Stimulated activated CD8-positive, alpha-beta memory T cell treated with anti-CD3 and anti-CD28 coated beads, Interleukin-7, amount 100 ng/mL, for 1 hour (primary cell): ENCODE measurements around the gene IRAK1BP1.
"Not testable (repeated sequence)": the region's sequence is repeated elsewhere in the genome, so short reads cannot be mapped to it uniquely, and the experiment has no call there.

Source experiments
- DNase-seq, 2 donors: peaks; one replicate each; pipeline ENCODE4 v3.0.0-alpha.2; 2020; ENCODE audit warnings: low read depth in 2 of 2

IRAK1BP1 gene, protein sequence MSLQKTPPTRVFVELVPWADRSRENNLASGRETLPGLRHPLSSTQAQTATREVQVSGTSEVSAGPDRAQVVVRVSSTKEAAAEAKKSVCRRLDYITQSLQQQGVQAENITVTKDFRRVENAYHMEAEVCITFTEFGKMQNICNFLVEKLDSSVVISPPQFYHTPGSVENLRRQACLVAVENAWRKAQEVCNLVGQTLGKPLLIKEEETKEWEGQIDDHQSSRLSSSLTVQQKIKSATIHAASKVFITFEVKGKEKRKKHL

DNA sequence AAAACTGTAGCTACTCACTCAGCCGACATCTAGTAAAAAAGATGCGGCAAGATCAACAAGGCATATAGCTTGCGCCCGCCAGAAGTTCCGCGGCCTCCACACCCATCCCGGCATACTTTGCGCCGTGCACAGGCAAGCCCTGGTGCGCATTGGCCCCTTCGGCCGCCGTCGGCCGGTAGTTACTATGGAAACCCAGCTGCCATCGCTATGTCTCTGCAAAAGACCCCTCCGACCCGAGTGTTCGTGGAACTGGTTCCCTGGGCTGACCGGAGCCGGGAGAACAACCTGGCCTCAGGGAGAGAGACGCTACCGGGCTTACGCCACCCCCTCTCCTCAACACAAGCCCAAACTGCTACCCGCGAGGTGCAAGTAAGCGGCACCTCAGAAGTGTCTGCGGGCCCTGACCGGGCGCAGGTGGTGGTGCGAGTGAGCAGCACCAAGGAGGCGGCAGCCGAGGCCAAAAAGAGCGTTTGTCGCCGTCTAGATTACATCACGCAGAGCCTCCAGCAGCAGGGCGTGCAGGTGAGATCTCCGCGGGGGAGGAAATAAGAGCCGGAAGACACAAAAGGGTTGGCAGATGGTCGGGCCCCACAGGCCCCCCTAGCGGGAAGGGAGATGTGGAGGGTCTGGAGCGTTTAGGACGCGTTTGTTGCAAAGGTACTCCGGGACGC is at the start of gene IRAK1BP1:
IRAK1BP1 (plus strand) TSS at position 182 of the 671 bp plus-strand sequence; CDS start at position 208, 26 bp downstream.
- DNase-seq: peak; percentile 36 to 51

DNA sequence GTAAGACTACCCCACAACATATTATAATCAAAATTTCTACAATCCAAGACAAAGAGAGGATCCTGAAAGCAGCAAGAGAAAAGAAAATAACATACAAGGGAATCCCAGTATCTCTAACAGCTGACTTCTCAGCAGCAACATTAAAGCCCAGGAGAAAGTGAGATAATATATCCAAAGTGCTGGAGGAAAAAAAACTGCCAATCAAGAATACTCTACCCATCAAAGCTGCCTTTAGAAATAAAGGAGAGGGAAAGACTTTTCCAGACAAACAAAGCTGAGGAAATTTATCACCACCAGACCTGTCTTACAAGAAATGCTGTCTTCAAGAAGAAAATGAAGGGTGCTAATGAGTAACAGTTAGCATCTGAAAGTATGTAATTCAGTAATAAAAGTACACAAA is 43.3 kb upstream of the IRAK1BP1 start:
- no peak for DNase-seq

DNA sequence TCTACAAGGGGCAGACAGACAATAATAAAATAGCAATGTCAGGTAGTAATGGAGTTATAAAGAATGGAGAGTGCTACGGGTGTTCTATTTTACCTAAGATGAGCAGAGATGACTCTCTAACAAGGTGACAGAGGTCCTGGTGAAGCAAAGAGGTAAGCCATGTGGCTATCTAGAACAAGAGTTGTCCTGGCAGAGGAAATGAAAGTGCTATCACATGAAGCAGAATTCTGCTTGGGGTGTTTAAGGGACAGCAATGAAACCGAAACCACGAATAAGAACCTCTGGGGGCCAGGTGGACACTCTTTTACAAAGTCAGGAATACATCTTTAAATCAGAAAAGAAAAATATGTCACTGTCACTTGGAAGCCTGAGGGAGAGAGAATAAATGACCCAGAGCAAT is 37.9 kb upstream of the IRAK1BP1 start:
- DNase-seq: no peak

GRCh38 chr6:78830805-78831204 is 36.5 kb upstream of the IRAK1BP1 start:
- no peak for DNase-seq

DNA sequence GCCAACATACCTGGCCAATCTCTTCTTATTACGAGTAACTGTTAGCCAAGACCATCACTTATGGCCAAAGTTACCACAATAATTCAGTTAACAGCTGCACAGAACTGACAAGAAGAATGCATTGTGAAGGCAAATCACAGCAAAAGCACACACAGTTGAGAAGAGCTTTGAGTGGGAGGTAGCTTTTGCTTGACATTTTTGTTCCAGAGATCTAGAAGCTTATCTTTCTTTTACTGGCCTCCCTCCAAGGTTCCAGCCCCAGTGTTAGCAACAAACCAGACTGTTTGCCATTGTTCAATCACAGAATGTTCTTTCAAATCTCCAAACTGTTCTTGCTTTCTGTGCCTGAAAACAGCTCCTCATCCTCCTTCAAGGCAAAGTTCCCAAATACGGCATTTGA is 35.9 kb upstream of the IRAK1BP1 start:
- DNase-seq: no peak

DNA sequence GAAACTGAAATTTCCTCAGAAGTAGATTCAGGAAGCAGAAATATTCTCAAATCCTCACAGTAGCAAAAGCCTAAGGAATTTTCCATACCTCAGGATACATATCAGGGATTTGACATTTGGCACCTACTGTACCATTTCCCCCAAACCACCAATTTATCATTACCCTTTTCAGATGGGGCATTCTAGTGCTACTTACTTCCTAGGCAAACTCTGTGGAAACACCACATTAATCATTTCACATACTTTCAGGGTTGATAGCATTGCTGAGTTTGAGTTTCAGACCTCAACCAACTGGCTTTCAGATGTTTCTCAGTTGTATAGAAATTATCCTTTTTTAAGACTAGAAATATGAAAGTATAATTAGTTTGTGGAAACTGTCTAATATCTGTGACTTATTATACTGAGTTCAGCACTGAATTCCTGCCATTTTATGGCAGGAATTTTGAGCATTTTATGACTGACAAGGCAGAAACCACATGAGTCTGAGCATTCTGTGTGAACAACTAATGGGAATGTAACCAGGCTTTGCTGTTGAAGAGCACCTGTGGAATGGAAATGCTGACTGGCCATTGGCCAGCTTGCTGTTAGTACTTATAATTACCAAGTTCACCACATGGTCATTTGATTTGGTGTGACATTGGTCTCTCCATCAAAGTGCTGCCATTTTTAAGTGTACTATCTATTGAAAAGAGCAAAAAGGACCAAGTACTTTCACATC is 35.1 kb upstream of the IRAK1BP1 start:
- no peak for DNase-seq

GRCh38 chr6:78835817-78836216 is 31.5 kb upstream of the IRAK1BP1 start:
- no peak for DNase-seq

GRCh38 chr6:78836598-78836997 is 30.8 kb upstream of the IRAK1BP1 start:
- DNase-seq: no peak

GRCh38 chr6:78841111-78841510 is 26.2 kb upstream of the IRAK1BP1 start:
- no peak for DNase-seq

GRCh38 chr6:78842953-78843352 is 24.4 kb upstream of the IRAK1BP1 start:
- DNase-seq: no peak

DNA sequence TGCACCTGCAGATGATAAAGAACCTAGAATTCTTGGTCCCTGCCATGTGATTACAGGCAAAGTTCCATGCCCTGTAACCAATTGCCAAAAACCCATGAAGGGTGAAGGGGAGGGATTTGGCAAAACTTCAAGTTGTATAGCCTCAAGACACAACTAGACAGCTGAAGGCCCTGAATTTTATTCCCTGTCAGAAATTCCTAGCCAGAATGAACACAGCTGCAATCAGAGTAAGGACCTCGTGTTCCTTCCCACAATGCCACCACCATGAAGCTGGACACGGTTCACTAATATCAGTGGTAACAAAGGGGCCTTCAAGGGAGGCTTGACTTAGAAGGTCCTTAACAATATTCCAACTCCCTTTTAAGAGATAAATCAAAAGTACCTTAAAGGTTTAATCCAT is 22.5 kb upstream of the IRAK1BP1 start:
- DNase-seq: no peak

DNA sequence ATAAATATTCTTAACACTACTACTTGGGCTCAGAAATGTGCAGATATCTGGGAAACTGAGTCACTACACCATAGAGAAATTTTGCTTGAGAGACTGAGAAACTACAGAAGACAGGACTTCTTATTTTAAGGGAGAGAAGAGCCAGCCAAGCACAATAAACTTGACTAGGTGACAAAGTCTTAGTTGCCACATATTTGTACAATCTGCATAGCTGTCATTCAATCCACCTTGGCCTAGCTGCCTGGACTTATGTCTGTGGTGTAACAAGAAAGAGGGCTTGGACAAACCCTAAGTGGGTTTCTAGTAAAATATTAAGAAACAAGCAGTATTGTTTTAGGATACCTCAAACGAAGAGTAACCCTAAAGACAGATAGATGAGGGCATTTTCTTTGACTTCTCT is 21.8 kb upstream of the IRAK1BP1 start:
- DNase-seq: no peak

GRCh38 chr6:78850621-78851020 is 16.7 kb upstream of the IRAK1BP1 start:
- DNase-seq: no peak

GRCh38 chr6:78851156-78851555 is 16.2 kb upstream of the IRAK1BP1 start:
- no peak for DNase-seq

DNA sequence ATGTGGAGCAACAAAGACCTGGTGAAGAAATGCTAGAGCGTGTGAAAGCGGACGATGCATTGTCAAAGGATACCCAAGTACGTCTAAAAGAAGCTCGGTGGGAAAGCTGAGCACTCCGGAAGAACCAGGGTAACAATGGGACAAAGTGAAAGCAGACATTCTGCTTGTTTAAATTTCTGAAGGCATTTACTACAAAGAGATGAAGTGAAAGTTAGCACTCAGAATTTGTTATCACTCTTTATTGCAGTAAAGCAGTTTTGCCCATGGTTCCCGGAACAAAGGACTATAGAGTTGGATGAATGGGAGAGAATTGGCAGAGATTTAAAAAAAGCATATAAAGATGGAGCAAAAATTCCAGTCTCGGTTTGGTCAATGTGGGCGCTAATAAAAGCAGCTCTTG is 12.8 kb upstream of the IRAK1BP1 start:
- DNase-seq: no peak

- not testable (repeated sequence) for DNase-seq
Observed at GRCh38 chr6:78858339-78858938, 8.9 kb upstream of the IRAK1BP1 start.

- no peak for DNase-seq
Observed at GRCh38 chr6:78861509-78861908, 5.8 kb upstream of the IRAK1BP1 start.

GRCh38 chr6:78863576-78863975 is 3.8 kb upstream of the IRAK1BP1 start:
- no peak for DNase-seq

GRCh38 chr6:78864957-78865356 is 2.4 kb upstream of the IRAK1BP1 start:
- no peak for DNase-seq

DNA sequence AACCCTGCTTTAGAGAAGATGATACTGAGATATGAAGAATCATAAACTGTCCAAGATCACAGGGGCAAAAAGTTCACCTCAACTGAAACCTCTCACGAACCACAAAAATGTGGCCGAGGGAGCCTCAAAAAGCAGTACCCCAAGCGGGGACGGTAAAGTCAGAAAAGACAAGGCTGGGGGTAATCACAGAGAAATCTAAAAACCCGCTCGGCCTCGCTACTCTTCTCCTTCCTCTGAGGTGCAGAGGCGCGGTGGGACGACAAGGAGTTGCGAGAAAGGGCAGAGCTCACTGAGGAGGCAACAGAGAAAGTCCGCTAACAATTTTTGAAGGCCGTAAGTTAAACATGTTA is 356 bp upstream of the IRAK1BP1 start:
- no peak for DNase-seq

DNA sequence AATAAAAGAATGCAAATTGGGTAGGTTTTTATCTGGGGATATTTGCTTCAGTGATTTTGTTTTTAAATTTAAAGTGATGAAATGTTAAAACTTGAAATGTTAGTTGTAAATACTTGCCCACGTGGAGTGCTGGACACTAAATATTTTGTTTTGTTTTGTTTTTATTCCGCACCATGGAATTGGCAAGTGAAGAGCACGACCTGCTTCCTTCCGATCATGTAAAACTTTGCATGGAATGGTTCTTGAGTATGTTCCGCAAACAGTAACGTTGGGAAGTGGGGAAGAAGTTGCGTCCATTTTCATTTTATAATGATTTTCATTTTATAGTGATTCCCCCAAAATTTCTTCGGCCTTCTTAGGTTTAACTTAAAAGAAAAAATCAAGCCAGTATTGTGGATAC is 765 bp downstream of the IRAK1BP1 start:
- DNase-seq: no peak

DNA sequence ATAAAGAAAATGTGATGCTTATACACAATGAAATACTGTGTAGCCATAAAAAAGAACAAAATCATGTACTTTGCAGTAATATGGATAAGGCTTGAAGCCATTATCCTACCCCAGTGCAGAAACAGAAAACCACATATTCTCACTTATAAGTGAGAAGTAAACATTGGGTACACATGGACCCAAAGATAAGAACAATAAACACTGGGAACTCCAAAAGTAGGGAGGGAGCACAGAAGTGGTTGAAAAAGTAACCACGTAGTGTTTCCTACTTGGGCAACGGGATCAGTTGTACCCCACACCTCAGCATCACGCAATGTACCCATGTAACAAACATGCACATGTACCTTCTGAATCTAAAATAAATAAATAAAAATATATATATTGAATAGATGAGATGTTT is 8.2 kb downstream of the IRAK1BP1 start:
- no peak for DNase-seq

GRCh38 chr6:78883651-78884050 is 16.3 kb downstream of the IRAK1BP1 start:
- no peak for DNase-seq
